HG02678 (cell line): ENCODE measurements around the gene OR51B4.
A peak's percentile ranks its signal among the peaks of the same experiment; 100 is the strongest.
"Not testable (repeated sequence)": the region's sequence is repeated elsewhere in the genome, so short reads cannot be mapped to it uniquely, and the experiment has no call there.

ENCODE experiments used
- ATAC-seq: cut with Tn5 transposase; IDR thresholded peaks from one replicate; pipeline ENCODE4 v1.9.1; 2021; ENCODE audit warnings: mild to moderate bottlenecking, moderate library complexity; ENCODE audit not compliant: unreplicated experiment

Gene OR51B4, protein sequence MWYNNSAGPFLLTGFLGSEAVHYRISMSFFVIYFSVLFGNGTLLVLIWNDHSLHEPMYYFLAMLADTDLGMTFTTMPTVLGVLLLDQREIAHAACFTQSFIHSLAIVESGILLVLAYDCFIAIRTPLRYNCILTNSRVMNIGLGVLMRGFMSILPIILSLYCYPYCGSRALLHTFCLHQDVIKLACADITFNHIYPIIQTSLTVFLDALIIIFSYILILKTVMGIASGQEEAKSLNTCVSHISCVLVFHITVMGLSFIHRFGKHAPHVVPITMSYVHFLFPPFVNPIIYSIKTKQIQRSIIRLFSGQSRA

DNA sequence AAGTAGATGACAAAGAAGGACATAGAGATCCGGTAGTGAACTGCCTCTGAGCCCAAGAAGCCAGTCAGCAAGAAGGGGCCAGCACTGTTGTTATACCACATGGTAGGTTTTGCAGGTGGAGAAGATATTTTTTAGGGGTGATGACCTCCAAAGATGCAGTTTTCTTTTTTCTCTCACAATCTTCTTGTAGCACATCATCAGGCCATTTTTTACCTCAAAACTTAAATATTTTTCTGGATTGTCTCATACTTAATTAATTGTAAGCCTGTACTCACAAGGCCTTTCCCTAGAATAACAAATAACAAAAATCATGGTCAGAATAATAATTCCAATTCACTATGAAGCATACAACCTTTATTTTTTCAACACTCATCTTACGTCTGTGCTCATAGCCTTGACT, at the start of gene OR51B4:
OR51B4 (minus strand) TSS at position 101 of the 400 bp plus-strand sequence; CDS start at position 101, 0 bp downstream.
- no peak for ATAC-seq

DNA sequence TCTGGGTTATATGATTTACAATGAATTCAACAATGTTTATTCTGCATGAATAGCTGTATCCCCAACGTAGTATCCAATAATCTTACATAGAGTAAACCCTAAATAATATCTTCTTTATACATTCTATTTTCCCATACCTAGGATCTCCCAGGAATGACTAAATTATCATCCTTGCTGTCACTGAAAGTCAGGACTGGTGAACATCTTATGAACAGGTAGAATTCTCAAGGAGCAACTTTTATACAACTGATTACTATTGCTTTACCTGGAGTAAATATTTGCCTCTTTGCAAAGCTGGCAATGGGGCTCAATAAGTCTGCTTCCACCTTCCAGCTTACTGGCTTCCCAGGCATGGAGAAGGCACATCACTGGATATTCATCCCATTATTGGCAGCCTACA, 49.5 kb upstream of the OR51B4 start, which contains the start of gene OR51B6:
OR51B6 (plus strand) TSS at position 301 of the 400 bp plus-strand sequence; CDS start at position 301, 0 bp downstream.
- no peak for ATAC-seq

DNA sequence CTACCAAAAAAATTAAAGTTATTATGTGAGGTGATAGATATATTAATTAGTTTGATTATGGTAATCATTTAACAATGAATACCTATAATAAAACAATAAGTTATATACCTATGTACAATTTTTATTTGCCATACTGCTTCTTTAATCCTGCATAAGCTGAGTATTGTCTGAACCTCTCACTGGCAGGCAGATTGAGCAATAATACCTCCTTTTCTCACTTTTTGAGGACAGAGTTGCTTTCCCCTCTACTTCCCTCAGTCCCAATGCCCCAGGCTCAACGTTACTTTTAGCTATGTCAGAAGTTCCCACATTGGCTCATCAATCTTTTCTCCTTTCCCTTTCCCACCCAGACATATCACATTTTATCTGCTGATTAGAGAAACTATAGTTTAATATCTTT, 47.8 kb upstream of the OR51B4 start:
- ATAC-seq, result no peak

DNA sequence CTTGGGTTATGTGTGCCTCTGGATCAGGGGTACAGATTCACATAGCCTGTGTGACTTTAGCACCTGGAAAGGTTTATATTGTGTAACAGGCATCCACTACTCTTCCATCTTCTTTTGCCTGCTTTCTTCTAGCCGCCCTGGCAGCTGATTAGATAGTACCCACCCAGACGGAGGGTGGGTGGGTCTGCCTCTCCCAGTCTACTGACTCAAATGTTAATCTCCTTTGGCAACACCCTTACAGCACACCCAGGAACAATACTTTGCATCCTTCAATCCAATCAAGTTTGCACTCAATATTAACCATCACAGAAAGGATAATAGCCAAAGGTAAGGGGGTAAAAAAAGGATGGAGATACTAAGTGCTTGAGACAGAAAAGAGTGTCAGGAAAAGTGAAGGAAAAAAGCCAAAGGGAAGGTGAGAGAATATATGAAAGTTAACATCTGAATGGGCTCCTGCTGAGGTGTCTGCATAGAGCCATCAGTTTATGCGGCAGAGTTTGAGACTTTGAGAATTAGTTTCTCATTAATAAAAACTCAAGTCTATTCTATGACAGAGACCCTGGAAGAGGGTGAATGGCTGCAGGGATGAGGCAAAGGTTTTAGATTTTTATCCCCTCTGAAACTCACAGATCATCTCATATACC, 46.9 kb upstream of the OR51B4 start:
- ATAC-seq, result no peak

DNA sequence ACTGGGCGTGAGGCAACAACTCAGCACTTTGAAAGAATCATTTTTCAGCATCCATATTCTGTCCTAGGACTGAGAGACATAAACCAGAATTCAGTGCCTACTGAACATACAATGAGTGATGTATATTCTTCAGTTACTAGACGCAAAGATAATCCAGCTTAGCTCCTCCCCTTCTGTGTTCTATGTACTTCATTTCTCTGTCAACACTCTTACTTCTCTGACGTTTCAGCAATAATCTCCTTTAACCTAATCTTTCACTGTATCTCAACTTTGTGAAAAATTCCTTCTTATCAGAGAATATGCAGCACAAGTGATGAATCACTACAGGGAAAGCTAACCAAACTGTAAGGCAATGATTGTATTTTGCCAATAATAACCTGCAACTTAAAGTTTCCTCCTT, 44.1 kb upstream of the OR51B4 start:
- ATAC-seq, result no peak

DNA sequence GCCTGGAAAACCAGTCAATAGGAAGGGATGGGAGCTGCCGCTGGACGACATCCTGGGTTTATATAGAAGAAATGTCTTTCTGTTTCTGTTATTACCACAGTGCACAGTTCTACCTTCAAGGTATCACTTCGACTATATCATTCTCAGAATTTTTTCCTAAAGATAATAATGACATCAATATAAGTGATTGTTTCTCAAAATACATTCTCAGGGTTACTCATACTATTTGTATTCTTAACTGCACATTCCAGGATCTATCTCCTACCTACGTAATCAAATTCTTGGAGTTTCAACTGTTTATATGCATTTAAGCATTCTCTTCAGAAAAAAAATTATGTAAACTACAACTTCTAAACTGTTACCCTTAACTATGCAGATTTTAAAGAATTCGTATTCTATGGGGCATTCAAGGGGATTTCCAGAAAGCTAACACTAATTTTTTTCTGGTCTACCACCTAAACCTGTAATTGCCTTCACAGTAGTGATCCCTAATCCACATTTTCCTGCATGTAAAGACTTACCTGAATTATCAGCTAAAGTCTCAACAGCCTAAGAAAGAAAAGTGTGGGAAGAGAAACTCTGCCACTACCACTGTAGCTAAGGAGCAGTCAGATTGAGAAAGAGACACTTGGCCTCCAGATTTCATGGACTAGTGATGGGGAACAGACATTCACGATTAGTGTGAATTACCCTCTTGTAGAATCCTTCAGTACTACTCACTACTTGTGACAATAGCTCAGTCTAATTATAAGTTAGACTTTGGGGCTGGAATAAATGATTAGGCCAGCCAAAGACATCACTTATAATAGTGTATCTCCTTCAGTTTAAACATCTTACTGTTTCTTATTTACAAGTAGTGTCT, 42.0 kb upstream of the OR51B4 start, which contains the start of gene OR51B5:
OR51B5 (minus strand) TSS at position 51 of the 862 bp plus-strand sequence; CDS start at position 51, 0 bp downstream.
- ATAC-seq, result no peak

DNA sequence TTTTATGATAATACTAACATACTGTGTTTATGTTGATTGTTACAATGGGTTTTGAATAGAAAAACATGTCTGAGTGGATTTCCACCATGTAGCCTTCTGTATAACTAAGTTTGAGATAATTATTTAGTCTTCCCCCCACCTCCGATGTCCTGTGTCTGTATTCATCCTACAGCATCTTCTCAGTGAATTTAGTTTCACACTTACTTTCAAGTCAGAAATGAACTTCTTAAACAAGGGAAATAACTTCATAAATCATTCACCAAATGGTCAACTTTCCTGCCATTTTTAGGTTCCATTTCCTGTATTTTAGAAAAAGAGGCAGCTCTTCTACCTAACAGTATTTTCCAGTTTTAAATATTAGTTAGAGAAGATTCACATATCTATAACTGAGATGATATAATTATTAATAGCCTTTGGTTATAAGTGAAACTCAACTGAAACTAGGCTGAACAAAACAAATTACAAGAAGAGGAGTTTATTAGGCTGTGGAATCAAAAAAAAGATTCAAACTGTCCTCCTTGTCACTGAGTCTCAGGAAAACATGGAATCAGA, 38.1 kb upstream of the OR51B4 start:
- ATAC-seq, result peak; percentile 69

DNA sequence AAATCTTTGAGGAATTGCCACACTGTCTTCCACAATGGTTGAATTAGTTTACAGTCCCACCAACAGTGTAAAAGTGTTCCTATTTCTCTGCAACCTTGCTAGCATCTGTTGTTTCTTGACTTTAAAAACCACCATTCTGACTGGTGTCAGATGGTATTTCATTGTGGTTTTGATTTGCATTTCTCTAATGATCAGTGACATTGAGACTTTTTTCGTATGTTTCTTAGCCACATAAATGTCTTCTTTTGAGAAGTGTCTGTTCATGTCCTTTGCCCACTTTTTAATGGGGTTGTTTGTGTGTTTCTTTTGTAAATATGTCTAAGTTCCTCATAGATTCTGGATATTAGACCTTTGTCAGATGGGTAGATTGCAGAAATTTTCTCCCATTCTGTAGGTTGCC, 35.5 kb upstream of the OR51B4 start:
- ATAC-seq, result not testable (repeated sequence)

DNA sequence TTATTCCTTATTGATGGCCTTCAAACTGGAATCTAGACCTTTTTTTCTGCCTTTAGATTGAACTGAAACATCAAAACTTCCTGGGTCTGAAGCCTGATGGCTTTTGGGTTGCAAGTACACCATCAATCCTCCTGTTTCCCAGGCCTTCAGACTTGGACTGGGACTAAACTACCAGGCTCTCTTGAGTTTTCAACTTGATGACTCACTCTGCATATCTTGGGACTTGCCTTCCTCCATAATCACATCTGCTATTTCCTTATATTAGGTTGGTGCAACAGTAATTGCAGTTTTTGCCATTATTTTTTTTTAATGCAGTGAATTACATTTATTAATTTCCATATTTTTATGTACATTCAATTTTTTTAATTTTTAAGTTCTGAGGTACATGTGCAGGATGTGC, 34.6 kb upstream of the OR51B4 start:
- no peak for ATAC-seq

DNA sequence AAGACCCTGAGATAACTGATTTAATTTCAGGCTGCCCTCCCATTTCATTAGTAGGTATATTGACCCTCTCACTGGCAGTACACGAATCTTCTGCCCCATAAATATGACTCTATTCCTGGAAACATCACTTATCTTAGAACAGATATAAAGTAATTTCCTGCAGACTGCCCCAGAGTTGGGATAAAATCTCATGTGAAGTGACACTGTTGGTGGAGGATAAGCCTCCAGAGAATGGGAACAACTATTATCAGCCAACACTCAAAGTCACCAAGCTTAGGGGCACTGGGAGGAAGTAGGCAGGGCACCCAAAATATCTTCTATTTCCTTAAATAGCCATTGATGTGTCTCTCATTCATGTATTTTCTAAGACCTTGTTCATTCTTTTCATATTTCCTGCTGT, 33.4 kb upstream of the OR51B4 start:
- no peak for ATAC-seq

DNA sequence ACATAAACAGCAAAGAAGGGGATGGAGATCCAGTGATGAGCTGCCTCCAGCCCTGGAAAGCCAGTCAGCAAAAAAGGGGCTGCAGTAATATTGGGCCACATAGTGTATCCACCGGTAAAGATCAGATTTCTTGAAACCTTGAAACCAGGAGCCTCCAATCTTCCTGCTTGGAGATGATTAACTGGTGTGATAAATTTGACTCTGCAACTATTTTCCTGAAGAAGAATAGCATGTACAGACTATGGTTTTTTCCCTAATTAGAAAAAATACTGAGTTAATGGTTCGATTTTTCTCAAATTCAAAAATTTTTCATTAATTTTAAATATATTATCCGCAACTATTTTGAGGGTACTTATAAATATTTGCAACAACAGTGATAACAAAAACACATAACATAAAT, 22.5 kb upstream of the OR51B4 start, which contains the start of gene OR51B2:
OR51B2 (minus strand) TSS at position 101 of the 400 bp plus-strand sequence; CDS start at position 101, 0 bp downstream.
- ATAC-seq, result no peak

DNA sequence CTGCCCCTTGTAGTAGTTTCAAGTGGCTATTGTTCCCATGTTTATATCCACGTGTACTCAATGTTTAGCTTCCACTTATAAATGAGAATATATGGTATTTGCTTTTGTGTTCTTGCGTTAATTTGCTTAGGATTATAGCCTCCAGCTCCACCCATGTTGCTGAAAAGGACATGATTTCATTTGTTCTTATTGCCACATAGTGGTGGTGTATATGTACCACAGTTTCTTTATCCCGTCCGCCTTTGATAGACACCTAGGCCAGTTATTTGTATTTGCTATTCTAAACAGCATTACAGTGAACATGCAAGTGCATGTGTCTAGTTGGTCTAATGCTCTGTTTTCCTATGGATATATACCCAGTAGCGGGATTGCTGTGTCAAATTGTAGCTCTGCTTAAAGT, 15.5 kb upstream of the OR51B4 start:
- no peak for ATAC-seq

DNA sequence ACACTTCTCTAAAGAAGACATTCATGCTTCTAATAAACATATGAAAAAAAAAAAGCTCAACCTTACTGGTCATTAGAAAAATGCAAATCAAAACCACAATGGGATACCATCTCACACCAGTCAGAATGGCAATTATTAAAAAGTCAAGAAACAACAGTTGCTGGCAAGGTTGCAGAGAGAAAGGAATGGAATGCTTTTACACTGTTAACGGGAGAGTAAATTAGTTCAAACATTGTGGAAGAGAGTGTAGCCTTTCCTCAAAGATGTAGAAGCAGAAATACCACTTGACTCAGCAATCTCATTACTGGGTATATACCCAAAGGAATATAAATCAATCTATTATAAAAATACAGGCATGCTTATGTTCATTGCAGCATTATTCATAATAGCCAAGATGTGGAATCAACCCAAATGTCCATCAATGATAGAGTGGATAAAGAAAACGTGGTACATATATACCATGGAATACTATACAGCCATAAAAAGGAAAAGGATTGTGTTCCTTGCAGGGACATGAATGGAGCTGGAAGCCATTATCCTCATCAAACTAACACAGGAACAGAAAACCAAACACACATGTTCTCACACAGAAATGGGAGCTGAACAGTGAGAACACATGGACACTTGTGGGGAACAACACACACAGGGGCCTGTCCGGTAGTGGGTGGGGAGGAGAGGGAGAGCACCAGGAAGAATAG, 11.7 kb upstream of the OR51B4 start:
- ATAC-seq, result not testable (repeated sequence)

DNA sequence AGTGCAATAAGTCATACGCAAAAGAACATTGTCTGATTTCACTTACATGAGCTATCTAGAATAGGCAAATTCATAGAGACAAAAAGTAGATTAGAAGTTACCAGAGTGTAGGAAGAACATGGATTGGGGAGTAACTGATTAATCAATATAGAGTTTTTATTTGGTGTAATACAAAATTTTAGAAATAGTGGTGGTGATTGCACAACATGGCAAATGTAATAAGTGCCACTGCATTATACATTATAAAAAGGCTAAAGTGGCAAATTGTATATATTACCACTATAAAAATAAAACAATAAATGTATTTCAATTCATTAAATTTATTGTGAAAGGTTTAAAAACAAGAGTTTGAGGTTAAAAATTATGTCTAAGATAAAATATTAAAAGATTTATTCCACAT, 8.7 kb upstream of the OR51B4 start:
- no peak for ATAC-seq

DNA sequence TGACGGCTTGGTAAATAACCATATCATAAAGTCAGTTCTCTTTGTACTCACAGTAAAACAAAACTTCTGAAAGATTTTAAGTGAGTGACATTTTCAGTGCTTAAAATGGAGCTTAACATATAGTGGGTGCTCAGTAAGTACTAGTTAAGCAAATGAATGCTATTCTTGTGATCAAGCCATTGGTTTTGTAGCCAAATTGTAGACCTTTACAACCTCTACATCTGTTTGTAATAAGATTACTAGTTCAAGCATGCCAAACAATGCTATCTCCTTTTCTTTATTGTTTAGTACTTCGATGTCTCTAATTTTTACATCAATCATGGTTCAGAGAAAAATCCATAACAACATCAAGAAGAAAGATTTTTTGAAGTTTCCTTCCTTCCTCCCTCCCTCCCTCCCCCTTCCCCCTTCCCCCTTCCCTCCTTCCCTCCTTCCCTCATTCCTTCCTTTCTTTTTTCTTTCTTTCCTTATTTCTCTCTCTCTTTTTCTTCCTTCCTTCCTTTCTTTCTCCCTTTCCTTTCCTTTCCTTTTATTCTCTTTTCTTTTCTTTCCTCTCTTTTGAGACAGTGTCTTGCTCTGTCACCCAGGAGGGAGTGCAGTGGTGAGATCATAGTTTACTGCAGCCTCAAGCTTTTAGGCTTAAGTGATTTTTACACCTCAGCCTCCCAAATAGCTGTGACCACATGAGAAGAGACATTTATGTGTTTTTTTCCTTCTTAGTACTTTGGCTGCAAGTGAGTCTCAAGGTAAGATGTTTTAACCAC, 5.7 kb upstream of the OR51B4 start:
- ATAC-seq, result no peak

DNA sequence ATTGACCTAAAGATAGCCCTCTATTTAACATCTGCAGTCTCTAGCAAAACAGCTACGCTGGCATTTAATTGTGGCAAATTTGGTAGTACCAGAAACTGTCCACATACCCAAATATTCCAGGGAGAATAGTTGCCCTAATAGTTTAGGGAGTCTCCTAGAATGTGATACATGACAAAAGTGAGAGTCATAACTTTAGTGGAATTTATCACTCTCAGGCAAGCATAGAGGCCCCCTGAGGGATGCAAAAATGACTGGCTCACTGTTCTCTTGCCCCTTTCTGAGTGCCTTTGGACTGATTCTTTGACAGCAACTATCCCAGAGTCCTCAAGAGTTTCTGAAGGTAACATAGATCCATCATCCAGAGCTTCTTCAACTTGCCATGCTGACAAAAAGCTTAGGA, 2.3 kb upstream of the OR51B4 start:
- no peak for ATAC-seq

DNA sequence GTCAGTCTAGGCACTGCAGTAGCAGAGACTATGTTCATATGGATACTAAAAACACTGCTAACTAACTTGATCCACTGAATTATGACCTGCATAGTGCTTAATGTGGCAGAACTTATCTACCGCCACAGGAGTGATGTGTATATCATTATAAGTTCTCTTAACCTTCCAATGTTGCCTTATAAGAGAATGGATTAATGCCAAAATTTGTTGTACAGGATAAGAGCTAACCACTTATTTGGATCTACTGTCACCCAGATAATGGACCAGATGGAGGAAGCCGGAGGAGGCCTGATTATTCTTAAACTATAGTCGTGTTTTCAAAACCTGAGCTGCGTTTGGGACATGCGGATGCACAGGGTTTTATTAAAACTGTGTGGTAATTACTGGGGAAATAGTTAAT, 1.9 kb upstream of the OR51B4 start:
- ATAC-seq, result no peak

DNA sequence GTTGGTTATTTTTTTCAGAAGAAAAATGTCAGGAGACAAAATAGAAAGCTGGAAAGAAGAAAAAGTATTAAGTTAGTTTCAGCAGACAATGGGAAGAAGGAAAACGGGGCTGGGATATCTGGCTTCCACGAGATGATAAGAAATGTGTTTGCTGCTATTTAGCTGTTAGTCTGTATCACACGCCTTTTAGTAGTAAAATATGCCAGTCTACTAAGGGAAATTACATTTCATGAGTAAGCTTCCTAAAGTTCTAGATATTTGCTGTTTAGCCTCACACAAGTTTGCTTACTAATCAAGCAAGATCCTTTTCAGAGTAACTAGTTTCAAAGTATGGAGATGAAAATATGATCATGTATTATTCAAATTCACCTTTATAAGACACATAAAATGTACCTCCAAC, 1.5 kb downstream of the OR51B4 start:
- no peak for ATAC-seq

DNA sequence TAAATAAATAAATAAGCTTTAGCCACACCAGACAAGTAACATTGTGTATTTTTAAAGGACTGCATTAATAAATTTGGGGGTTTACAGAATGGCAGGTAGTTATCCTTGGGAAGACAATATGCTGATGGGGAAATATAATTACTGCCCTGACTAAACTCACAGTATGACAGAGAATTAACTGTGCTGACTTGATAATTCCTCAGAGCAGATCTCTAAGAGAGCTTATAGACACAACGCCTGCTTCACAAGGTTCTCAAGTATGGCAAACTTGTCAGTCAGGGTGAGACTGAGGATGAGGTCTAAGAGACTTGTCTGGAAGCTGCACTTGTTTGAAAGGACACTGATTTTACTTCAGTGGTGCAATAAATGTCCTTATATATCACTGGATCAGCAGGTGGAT, 3.3 kb downstream of the OR51B4 start:
- no peak for ATAC-seq
